ENCODE data around the gene DDHD1. TPM values are rescaled to one million over a fixed set of nuclear protein-coding genes. Genes with fewer than 3 reads are reported as not detected.
"Not testable (repeated sequence)": the region's sequence is repeated elsewhere in the genome, so short reads cannot be mapped to it uniquely, and the experiment has no call there.

The DDHD1 gene
- total RNA-seq, 2 donors from 2014 or later: 53.6 to 73.5 TPM

DNA sequence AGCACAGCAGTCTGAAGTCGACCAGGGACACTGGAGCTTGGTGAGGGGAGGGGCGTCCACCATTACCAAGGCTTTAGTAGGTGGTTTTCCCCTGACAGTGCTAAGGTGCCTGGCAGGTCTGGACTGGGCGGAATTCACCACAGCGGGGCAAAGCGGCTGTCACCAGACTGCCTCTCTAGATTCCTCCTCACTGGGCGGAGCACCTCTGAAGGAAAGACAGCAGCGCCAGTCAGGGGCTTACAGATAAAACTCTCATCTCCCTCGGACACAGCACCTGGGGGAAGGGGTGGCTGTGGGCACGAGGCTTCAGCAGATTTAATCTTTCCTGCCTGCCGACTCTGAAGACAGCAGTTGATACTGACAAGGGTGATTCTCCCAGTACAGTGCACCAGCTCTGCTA is 39.1 kb downstream of the DDHD1 start:
- Mint-ChIP-seq H3K9me3 (peaks cover 6 to 11% of the 10 kb centered on the region in 2 donors), H3K4me3 (no peak overlapping the region), H3K27me3 (ENCODE audit: low read depth) (no peaks in the 10 kb centered on the region), H3K36me3 (ENCODE audit: insufficient read depth in 2 of 2) (peaks cover 7 to 21% of the 10 kb centered on the region in 2 donors), H3K27ac (no peak overlapping the region), H3K4me1 (ENCODE audit: low read depth) (peaks cover 42% of the 10 kb centered on the region)
- ATAC-seq (replicated peaks in 1 of 2): no peak
- DNase-seq: no peak

DNA sequence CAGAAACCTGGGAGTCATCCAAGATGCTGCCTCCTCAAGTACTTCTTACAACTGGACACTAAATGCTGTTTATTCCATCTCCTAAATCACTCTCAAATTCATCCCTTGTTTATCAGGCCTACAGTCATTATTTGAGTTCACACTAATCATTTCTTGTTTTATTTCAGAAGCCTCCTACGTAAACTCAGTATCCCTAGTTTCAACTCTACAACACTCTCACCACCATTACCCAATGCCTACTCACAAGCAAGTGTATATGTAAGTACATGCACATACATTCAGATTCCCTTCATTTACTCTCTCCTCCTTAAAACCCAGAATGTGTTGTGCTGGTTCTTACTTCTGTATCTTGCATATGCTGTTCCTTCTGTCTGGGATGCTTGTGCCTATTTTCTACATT is 43.0 kb downstream of the DDHD1 start:
- H3K4me1 Mint-ChIP-seq (ENCODE audit: low read depth): peaks cover 17% of the 10 kb centered on the region
- no peak overlapping the region for H3K4me3 Mint-ChIP-seq
- H3K36me3 Mint-ChIP-seq (ENCODE audit: insufficient read depth in 2 of 2): peaks cover 4 to 9% of the 10 kb centered on the region in 2 donors
- DNase-seq (no peak), ATAC-seq (replicated peaks in 1 of 2) (peak; percentile 10 to 32)
- peaks cover 0 to 1% of the 10 kb centered on the region in 2 donors for H3K9me3 Mint-ChIP-seq
- no peaks in the 10 kb centered on the region for H3K27me3 Mint-ChIP-seq (ENCODE audit: low read depth)
- no peak overlapping the region for H3K27ac Mint-ChIP-seq

DNA sequence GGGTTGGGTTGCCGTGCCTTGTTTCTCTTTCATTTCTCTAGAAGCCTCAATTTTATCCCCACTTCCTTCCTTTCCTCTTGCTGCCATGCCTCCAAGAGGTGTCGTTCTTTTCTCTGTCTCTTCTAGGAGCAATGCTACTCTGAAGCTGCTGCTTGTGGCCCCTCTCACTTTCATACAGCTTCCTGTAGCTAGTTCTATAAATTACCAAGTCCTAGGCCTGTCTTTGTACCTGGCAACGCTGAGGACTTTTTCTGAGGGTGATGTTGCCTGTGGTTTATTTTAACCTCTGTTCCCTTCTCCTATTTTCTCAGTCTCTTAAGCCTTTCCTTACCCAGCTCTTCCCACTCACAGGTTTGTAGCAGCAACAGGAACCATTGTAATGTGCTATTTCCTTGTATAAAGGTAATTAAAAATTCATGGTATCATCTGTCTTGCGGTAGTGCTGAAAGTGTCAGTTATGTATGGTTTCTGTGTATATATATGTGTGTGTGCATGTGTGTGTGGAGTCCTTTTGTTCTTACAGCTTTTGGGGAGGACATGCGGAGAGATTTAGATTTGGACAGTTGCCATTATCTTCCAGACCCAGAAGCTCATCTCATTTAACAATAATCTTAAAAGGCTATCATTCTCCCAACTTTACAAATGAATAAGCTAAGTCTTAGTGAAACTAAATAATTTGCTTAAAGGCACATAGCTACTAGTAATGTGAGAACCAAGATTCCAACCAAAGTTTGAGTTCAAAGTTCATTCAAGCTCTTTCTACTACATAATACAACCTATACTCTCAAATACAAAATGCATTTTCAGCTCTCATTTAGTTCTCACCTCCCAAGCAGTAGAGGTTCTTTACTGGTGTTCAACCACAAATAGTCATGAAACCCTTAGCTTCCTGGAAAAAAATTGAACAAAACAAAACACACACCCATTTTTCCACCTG is 43.8 kb downstream of the DDHD1 start:
- ATAC-seq (replicated peaks in 1 of 2) (peak; percentile 92 to 93), DNase-seq (peak; percentile 59 to 69)
- Mint-ChIP-seq H3K9me3 (peaks cover 0 to 1% of the 10 kb centered on the region in 2 donors), H3K4me3 (no peak overlapping the region), H3K27ac (no peak overlapping the region), H3K36me3 (ENCODE audit: insufficient read depth in 2 of 2) (peaks cover 2 to 5% of the 10 kb centered on the region in 2 donors), H3K4me1 (ENCODE audit: low read depth) (peaks cover 11% of the 10 kb centered on the region), H3K27me3 (ENCODE audit: low read depth) (no peaks in the 10 kb centered on the region)

DNA sequence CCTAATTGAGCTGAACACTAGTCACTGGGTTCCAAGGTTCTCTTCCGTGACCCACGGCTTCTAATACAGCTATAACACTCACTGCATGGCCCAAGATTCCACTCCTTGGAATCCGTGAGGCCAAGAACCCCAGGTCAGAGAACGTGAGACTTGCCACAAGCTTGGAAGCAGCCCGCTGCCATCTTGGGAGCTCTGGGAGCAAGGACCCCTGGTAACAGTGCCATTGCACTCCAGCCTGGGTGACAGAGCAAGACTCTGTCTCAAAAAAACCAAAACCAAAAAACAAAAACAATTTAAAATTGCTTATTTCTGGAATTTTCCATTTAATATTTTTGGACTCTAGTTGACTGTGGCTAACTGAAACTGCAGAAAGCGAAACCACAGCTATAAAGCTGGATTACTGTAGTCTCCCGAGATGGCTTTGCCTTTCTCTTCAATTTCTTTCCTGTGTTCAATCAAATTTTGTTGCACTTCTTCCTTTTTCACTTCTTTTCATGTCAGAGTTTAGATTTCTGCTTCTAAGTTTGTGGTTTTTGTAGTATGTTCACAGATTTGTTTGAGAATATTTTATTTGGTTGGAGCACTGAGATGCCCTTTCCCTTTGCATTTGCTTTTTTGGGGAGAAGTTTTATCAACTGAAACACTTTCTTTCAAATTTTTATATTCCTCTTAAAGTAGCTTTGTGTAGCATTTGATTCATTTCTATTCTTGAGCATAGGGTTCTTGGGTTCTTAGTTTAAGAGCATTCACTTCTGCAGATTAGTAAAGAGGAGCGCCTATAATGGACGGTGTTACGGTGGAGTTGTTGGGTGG is 44.6 kb downstream of the DDHD1 start:
- Mint-ChIP-seq H3K27ac (no peak overlapping the region), H3K4me3 (no peak overlapping the region), H3K4me1 (ENCODE audit: low read depth) (peaks cover 9% of the 10 kb centered on the region), H3K27me3 (ENCODE audit: low read depth) (no peaks in the 10 kb centered on the region), H3K9me3 (peaks cover 0 to 1% of the 10 kb centered on the region in 2 donors), H3K36me3 (ENCODE audit: insufficient read depth in 2 of 2) (peaks cover 3 to 6% of the 10 kb centered on the region in 2 donors)
- DNase-seq (no peak), ATAC-seq (replicated peaks in 1 of 2) (no peak)

DNA sequence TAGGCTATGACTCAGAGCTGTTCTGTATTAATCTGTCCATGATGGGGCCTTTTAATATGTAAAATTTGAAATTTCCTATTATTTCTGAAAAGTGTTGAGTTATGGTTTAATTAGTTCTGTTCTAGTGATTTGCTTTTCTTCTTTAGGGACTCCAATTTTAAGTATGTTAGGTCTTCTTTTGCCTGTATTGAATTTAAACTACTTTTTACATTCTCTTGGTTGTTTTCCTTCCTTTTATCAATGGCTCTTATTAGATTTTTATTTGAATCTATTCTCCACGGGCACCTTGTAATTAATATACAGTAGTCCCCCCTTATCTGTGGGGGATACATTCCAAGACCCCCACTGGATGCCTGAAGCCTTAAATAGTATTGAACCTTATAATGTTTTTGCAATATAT is 46.4 kb downstream of the DDHD1 start:
- peaks cover 0 to 1% of the 10 kb centered on the region in 2 donors for H3K9me3 Mint-ChIP-seq
- H3K4me1 Mint-ChIP-seq (ENCODE audit: low read depth): peaks cover 9% of the 10 kb centered on the region
- H3K36me3 Mint-ChIP-seq (ENCODE audit: insufficient read depth in 2 of 2): peaks cover 6 to 13% of the 10 kb centered on the region in 2 donors
- no peak for ATAC-seq (replicated peaks in 1 of 2)
- no peaks in the 10 kb centered on the region for H3K27me3 Mint-ChIP-seq (ENCODE audit: low read depth)
- no peak overlapping the region for H3K4me3 Mint-ChIP-seq
- H3K27ac Mint-ChIP-seq: no peak overlapping the region
- DNase-seq: no peak

DNA sequence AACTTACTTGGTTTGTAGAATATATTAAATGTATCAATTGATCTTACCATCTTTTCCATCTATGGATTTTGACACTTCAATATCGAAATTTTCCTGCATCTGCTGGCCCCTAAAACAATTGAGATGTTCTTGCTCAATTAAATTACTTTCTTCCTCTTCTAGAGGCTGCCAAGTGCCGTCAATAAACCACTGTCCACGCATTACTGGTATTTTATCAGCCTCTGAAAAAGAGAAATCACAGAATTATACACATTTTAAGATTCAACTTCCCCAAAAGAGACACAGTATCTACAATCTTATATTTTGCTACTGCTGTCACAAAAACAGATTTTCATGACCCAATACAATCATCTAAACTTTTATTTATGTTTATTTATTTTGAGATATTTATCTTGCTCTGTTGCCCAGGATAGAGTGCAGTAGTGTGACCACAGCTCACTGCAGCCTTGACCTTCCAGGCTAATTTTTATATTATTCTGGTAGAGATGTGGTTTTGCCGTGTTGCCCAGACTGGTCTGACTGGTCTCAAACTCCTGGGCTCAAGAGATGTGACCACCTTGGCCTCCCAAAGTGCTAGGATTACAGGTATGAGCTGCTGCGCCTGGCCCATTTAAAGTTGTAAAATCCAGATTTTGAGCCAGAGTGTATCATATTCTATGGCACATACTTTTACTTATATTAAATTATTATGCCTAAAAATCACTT is 49.3 kb downstream of the DDHD1 start:
- ATAC-seq (replicated peaks in 1 of 2) (no peak), DNase-seq (no peak)
- no peak overlapping the region for H3K27ac Mint-ChIP-seq
- peaks cover 9% of the 10 kb centered on the region for H3K4me1 Mint-ChIP-seq (ENCODE audit: low read depth)
- H3K9me3 Mint-ChIP-seq: peaks cover 0 to 1% of the 10 kb centered on the region in 2 donors
- no peaks in the 10 kb centered on the region for H3K27me3 Mint-ChIP-seq (ENCODE audit: low read depth)
- H3K36me3 Mint-ChIP-seq (ENCODE audit: insufficient read depth in 2 of 2): peaks cover 6 to 17% of the 10 kb centered on the region in 2 donors
- no peak overlapping the region for H3K4me3 Mint-ChIP-seq

DNA sequence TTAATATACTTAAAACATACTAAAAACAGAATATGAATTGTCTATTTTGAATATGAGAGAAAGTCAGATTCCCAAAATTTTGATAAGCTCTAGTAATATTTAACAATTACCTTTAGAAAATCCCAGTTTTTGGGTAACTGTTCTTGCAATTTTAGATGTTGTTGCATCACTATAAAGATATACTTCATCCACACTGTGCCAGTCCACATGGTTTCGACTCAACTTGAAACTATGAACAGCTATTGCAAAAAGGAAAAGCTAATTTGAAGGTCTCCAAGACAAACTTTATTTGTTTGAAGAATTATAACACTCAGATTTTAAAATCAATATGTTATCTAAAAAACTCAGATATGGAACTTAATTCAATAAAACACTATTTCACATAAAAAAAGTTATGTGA is 59.9 kb downstream of the DDHD1 start:
- Mint-ChIP-seq H3K27ac (peak overlapping the region; percentile 75), H3K27me3 (ENCODE audit: low read depth) (no peaks in the 10 kb centered on the region), H3K4me3 (no peak overlapping the region), H3K9me3 (peaks cover 3 to 6% of the 10 kb centered on the region in 2 donors), H3K4me1 (ENCODE audit: low read depth) (peaks cover 18% of the 10 kb centered on the region), H3K36me3 (ENCODE audit: insufficient read depth in 2 of 2) (peaks cover 17 to 36% of the 10 kb centered on the region in 2 donors)
- peak in 1 of 2 donors; percentile 52 for ATAC-seq (replicated peaks in 1 of 2)
- no peak for DNase-seq

DNA sequence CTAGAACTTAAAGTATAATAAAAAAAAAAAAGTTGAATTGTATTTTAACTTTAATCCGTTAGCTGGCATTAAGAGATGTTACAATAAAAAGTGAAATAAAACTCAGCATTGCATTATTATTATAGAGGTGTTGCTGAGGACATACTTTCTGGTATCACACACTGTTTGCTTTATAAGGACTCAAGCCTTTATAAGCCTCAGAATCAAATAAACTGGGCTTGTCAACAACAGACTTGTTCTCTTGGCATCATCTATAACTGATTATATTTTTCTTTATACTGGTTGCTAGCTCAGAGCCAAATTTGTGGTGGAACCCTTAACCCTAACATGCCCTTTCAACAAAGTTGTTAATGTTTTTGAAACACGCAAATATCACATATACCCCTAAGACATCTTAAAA is 62.3 kb downstream of the DDHD1 start:
- H3K36me3 Mint-ChIP-seq (ENCODE audit: insufficient read depth in 2 of 2): peaks cover 26 to 51% of the 10 kb centered on the region in 2 donors
- peaks cover 30% of the 10 kb centered on the region for H3K4me1 Mint-ChIP-seq (ENCODE audit: low read depth)
- no peak overlapping the region for H3K27ac Mint-ChIP-seq
- H3K4me3 Mint-ChIP-seq: no peak overlapping the region
- H3K27me3 Mint-ChIP-seq (ENCODE audit: low read depth): no peaks in the 10 kb centered on the region
- ATAC-seq (replicated peaks in 1 of 2): no peak
- DNase-seq: no peak
- peaks cover 3 to 6% of the 10 kb centered on the region in 2 donors for H3K9me3 Mint-ChIP-seq

DNA sequence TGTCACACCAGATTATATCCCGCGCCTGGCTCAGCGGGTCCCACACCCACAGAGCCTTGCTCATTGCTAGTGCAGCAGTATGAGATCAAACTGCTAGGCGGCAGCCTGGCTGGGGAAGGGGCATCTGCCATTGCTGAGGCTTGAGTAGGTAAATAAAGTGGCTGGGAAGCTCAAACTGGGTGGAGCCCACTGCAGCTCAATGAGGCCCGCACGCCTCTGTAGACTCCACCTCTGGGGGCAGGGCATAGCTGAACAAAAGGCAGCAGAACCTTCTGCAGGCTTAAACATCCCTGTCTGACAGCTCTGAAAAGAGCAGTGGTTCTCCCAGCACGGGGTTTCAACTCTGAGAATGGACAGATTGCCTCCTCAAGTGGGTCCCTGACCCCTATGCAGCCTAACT is 68.2 kb downstream of the DDHD1 start:
- not testable (repeated sequence) for H3K9me3 Mint-ChIP-seq; DNase-seq; H3K27me3 Mint-ChIP-seq (ENCODE audit: low read depth); ATAC-seq (replicated peaks in 1 of 2); H3K27ac Mint-ChIP-seq; H3K4me3 Mint-ChIP-seq
- peaks cover 27 to 61% of the 10 kb centered on the region in 2 donors for H3K36me3 Mint-ChIP-seq (ENCODE audit: insufficient read depth in 2 of 2)
- H3K4me1 Mint-ChIP-seq (ENCODE audit: low read depth): peaks cover 15% of the 10 kb centered on the region

DNA sequence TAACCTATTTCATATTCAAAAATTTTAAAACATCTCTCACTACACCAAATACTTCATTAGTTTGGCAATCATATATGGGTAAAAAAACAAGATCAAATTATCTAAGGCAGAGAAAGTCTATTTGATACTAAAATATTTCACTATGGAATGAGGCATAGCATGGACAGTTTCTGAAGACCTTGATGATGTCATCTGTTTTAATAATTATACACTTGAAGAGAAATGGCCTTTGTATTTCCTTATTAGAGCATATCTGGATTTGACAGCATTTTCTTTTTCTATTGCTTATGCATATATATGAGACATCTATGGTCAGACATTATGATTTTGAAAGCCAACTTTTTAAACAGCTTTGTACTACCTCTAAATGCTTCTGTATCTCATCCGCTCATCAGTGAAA is 88.6 kb downstream of the DDHD1 start:
- ATAC-seq (replicated peaks in 1 of 2) (no peak), DNase-seq (no peak)
- peaks cover 7 to 14% of the 10 kb centered on the region in 2 donors for H3K36me3 Mint-ChIP-seq (ENCODE audit: insufficient read depth in 2 of 2)
- H3K27ac Mint-ChIP-seq: no peak overlapping the region
- H3K27me3 Mint-ChIP-seq (ENCODE audit: low read depth): no peaks in the 10 kb centered on the region
- peaks cover 8% of the 10 kb centered on the region for H3K4me1 Mint-ChIP-seq (ENCODE audit: low read depth)
- H3K9me3 Mint-ChIP-seq: no peaks in the 10 kb centered on the region
- H3K4me3 Mint-ChIP-seq: no peak overlapping the region

DNA sequence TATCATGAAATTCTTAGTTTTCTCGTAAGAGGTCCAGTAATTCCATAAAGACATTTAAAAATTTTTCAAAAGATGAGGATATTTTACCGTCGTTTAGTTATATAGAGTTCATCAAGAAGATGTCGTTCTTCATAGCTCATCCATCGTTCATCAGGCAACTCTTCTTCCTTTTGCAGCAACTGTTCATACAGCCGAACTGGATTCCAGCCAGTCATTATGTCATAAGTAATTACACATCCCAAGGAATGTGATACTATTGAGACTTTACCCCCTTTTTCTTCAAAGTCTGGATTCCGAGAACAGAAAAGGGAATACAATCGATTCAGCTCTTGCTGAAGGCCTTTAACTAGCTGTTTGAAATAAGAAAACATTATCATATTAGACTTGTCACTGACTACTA is 90.3 kb downstream of the DDHD1 start:
- Mint-ChIP-seq H3K36me3 (ENCODE audit: insufficient read depth in 2 of 2) (peaks cover 6 to 8% of the 10 kb centered on the region in 2 donors), H3K27ac (no peak overlapping the region), H3K4me1 (ENCODE audit: low read depth) (peaks cover 8% of the 10 kb centered on the region), H3K27me3 (ENCODE audit: low read depth) (no peaks in the 10 kb centered on the region), H3K4me3 (no peak overlapping the region), H3K9me3 (no peaks in the 10 kb centered on the region)
- no peak for DNase-seq
- no peak for ATAC-seq (replicated peaks in 1 of 2)

DNA sequence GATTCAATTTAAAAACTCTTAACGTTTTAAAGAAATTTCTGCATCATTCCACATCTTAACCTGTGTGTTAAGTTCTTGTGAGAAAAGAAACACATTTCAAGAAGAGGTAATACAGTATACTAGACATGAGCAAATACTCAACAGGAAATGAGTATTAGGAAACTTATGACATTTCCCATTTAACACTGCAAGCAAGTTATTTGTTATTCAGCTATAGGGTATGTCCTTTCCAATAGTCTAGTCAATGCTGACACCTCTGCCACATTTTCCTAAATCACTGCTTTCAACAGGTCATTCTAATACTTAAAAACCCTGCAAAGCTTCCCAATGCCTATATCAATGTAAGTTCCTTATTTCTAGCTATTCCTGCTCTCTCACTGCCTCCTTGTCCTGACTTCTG is 93.1 kb downstream of the DDHD1 start:
- ATAC-seq (replicated peaks in 1 of 2): peak in 1 of 2 donors; percentile 50

More for the DNA sequence above, 93.1 kb downstream of the DDHD1 start:
- no peak overlapping the region for H3K4me3 Mint-ChIP-seq
- no peaks in the 10 kb centered on the region for H3K9me3 Mint-ChIP-seq
- no peaks in the 10 kb centered on the region for H3K27me3 Mint-ChIP-seq (ENCODE audit: low read depth)
- no peak for DNase-seq
- peaks cover 8% of the 10 kb centered on the region for H3K4me1 Mint-ChIP-seq (ENCODE audit: low read depth)
- H3K27ac Mint-ChIP-seq: peak overlapping the region; percentile 48
- peaks cover 6 to 10% of the 10 kb centered on the region in 2 donors for H3K36me3 Mint-ChIP-seq (ENCODE audit: insufficient read depth in 2 of 2)
